Measurements from ENCODE around the gene FRMD1.

FRMD1 gene

DNA sequence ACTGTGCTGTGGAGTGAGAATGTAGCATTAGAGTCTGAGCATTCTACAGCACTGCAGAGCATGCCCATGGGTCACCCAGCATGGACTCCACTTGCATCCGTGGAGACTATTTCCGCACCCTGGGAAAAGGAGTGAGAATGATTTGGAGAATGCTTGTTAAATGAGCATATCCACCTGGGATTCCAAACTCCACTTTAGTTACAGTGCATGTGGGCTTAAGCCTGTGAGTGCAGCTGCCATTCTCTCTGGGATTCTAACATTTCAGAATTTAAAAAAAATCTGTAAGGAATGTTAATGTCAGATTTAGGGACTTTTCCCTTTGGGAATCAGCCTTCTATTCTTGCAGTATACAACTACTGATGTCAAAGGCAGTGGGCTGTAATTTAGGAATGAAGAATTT is 48.1 kb downstream of the FRMD1 start:
- H3K4me3 ChIP-seq (ENCODE audit: low read length) = no peak overlapping the region
- no peak for DNase-seq (ENCODE audit: low read depth)
- TF ChIP-seq, protein P1, sequence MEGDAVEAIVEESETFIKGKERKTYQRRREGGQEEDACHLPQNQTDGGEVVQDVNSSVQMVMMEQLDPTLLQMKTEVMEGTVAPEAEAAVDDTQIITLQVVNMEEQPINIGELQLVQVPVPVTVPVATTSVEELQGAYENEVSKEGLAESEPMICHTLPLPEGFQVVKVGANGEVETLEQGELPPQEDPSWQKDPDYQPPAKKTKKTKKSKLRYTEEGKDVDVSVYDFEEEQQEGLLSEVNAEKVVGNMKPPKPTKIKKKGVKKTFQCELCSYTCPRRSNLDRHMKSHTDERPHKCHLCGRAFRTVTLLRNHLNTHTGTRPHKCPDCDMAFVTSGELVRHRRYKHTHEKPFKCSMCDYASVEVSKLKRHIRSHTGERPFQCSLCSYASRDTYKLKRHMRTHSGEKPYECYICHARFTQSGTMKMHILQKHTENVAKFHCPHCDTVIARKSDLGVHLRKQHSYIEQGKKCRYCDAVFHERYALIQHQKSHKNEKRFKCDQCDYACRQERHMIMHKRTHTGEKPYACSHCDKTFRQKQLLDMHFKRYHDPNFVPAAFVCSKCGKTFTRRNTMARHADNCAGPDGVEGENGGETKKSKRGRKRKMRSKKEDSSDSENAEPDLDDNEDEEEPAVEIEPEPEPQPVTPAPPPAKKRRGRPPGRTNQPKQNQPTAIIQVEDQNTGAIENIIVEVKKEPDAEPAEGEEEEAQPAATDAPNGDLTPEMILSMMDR (IDR thresholded peaks at IDR 0.05; ENCODE audit: insufficient read depth, low read depth, low read length, missing control alignments) = no peak

DNA sequence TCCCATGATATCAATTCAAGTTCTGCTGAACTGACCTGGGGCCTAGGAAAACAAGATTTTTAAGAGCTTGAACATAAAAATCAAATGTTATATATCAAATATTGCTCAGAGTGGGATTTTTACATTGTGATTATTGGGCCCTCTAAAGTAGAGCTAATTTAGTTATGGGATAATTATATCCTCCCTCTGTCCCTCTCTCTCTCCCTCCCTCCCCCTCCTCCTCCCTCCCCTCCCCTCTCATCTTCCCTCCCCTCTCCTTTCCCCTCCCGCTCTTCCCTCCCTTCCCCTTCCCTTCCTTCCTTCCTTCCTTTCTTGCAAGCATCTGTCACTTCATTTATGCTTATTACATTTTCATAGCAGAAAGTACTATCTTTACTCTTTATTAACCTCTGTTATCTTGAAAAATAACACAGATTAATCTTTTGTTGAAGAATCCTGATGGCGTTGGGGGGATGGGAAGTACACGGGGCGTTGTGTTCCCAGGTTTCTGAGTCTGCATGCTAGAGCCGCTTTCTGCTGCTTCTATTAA is 48.7 kb downstream of the FRMD1 start:
- DNase-seq (ENCODE audit: low read depth) = no peak
- TF ChIP-seq, protein P1 (IDR thresholded peaks at IDR 0.05; ENCODE audit: insufficient read depth, low read depth, low read length, missing control alignments) = no peak
- H3K4me3 ChIP-seq (ENCODE audit: low read length) = no peak overlapping the region

DNA sequence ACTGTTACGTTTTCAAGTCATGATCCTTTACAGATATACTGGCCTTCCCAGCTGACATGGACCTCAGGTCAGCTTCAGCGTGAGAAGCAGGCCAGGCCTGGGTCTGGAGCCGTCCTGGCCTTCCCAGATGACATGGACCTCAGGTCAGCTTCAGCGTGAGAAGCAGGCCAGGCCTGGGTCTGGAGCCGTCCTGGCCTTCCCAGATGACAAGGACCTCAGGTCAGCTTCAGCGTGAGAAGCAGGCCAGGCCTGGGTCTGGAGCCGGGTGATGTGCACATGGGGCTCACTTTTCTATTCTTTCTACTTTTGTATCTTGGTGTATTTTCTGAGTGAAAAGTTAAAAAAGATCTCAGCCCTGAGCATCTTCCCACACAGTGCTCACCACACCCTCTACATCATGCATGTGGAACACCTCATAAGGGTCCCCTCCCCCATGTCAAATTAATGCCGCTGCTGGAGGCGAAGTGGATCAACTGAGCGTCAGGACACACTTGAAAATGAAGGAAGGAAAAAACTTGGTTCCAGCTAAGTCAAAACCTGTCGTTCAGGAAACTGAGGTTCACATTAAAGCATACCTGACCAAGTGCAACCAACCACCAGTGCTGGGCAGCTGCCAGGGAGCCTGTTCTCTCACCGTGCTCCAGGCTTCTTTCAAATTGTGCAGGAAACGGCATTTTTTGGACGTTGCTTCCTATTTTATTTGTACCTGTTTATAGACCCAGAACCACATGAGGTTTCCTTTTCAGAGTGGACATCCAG is 49.4 kb downstream of the FRMD1 start:
- DNase-seq (ENCODE audit: low read depth) = peak; percentile 48
- TF ChIP-seq, protein P1 (IDR thresholded peaks at IDR 0.05; ENCODE audit: insufficient read depth, low read depth, low read length, missing control alignments) = no peak
- H3K4me3 ChIP-seq (ENCODE audit: low read length) = no peak overlapping the region

DNA sequence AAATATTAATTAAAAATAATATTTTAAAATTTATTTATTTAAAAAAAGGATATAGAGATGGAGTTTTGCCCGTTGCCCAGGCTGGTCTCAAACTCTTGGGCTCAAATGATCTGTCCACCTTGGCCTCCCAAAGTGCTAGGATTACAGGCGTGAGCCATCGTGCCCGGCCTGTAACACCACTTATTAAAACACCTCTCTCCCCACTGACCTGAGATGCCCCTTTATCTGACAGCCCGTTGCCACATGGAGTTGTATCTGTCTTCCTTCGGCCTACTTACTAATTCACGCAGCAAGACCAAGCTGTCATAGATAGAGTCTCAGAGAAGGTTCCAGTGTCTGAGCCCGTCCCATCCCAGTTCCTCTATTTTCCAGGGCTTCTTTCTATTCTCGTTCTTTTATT is 50.8 kb downstream of the FRMD1 start:
- DNase-seq (ENCODE audit: low read depth) = no peak
- TF ChIP-seq, protein P1 (IDR thresholded peaks at IDR 0.05; ENCODE audit: insufficient read depth, low read depth, low read length, missing control alignments) = no peak
- H3K4me3 ChIP-seq (ENCODE audit: low read length) = no peak overlapping the region

DNA sequence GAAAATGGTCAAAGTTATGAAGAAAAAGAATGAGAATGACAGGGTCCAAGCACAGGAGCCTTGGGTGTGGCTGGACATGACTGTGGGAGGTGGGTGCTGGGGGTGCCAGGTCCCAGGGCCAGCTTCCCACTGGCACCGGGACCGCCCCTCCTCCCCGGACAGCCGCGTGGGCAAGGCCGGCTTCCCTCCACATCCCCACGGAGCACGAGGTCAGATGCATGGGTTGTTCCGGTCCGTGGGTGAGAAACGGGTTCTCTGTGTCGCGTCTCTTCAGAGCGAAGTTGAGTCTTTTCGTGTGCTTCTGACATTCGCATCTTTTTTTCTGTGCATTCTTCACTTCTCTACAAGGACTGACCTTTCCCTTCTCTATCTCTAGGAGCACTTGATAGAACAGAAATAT is 51.5 kb downstream of the FRMD1 start:
- TF ChIP-seq, protein P1 (IDR thresholded peaks at IDR 0.05; ENCODE audit: insufficient read depth, low read depth, low read length, missing control alignments) = no peak
- no peak for DNase-seq (ENCODE audit: low read depth)
- H3K4me3 ChIP-seq (ENCODE audit: low read length) = no peak overlapping the region

DNA sequence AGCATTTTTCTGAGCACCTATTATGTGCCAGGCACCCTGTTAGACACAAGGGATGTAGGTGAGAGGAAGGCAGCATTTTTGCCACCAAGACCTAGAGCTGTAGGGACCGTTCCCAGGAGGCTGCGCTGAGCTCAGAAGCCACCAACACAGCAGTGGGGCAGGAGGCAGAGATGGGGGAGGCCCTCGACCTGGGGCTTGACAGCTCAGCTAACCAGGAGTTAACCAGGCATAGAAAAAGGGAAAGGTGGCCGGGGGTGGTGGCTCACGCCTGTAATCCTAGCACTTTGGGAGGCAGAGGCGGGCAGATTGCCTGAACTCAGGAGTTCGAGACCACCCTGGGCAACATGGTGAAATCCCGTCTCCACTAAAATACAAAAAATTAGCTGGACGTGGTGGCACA is 52.1 kb downstream of the FRMD1 start:
- H3K4me3 ChIP-seq (ENCODE audit: low read length) = no peak overlapping the region
- TF ChIP-seq, protein P1 (IDR thresholded peaks at IDR 0.05; ENCODE audit: insufficient read depth, low read depth, low read length, missing control alignments) = no peak
- no peak for DNase-seq (ENCODE audit: low read depth)

All from epithelial cell of esophagus (primary cell).